Hematopoietic multipotent progenitor cell (in vitro differentiated cells): Measurements from ENCODE around the gene VPS13A. TPM values are rescaled to one million over a fixed set of nuclear protein-coding genes. Genes with fewer than 3 reads are reported as not detected.
"Not testable (repeated sequence)": the region's sequence is repeated elsewhere in the genome, so short reads cannot be mapped to it uniquely, and the experiment has no call there.

Experiments
- DNase-seq, 3 donors: peaks; one replicate each; pipeline ENCODE4 v3.0.0-alpha.2; 2011 to 2015; ENCODE audit warnings: low read depth in 2 of 3, low spot score in 2 of 3
- total RNA-seq: library from RNA; depleted of rRNA; stranded (reverse); fragments of >200 nt; gene quantifications from one replicate; pipeline ENCODE4 v1.2.3, GENCODE V29; 2012

VPS13A gene
- total RNA-seq, 1 donor = 16.2 TPM

DNA sequence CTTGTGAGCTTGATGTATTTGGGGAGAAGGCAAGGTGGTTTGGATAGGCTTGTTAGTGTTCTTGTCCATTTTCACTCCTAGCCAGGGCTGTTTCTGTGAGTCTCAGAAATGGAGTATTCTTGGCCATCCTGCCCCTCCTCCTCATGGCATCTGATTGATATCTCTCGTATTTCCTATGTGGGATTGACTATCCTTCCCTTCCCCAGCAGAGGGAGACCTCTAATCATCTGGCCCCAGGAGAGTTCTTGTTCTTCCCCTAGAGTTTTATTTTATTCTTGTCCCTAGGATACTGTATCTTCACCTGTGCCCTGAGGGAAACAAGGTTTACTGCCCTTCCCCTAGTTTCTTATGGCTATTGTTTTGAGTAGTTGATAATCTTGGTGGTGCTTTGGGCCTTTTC lies 114.4 kb downstream of the VPS13A start:
- DNase-seq = peak in 1 of 3 donors; percentile 0

DNA sequence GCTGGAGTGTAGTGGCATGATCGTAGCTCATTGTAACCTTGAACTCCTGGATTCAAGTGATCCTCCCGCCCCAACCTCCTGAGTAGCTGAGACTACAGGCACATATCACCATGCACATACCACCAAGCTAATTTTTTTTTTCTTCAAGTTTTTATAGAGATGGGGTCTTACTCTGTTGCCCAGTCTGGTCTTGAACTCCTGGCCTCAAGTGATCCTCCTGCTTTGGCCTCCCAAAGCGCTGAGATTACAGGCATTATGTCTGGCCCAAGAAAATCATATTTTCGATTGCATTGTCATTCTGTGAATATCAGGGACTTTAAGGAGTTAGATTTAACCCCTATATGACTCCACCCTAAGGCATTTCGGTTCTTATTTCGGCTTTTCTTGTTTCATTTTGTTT lies 116.6 kb downstream of the VPS13A start:
- no peak for DNase-seq

DNA sequence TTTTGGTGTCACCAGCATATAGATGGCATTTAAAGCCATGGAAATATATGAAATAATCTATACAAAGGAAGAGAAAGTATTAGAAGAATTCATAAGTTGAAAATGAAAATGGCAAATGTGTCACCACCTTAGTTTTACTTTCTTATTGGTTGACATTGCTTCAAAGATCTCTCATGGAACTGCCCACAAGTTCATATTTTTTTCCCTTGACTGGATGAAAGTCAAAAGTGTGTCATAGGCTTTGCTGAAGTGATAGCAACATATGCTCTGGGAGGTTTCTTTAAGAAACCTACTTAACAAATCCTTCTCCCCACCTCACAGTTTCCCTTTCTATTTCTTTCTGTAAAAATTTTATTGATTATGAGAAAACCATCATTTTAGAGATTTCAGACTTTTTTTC lies 127.2 kb downstream of the VPS13A start:
- DNase-seq = no peak

DNA sequence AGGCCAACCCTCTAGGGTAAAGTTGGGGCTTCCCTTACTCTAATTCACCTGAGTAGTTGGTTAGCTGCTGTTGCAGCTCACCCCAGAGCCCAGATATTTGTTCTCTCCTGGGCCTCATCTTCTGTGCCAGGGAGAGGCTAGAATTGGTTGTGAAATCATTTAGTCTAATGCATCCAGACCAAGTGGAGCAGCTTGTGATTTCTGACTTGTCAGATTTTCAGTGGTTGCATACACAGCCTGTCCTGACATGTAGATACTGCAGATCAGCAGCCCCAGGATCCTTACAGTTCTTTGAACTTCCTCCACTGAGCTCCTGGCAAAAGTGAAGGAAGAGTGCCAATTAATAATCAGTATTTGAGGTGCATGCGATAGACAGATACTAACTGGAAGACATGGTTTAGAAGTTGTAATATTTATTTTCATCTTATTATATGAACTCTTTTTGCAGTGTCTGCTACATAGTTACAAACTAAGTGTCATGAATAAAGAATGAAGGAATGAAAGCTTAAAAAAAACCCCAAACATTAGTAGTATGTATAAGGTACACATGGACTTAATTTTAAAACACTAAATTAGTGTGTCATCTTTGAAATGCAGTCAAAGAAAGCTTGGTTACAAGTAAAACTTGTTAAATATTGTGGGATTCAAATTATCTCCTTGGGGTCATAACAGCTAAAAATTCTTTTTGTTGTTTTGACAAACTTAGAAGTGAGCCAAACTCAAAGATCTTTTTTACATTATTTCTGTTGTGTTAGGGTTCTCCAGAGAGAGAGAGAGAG lies 128.5 kb downstream of the VPS13A start:
- no peak for DNase-seq

DNA sequence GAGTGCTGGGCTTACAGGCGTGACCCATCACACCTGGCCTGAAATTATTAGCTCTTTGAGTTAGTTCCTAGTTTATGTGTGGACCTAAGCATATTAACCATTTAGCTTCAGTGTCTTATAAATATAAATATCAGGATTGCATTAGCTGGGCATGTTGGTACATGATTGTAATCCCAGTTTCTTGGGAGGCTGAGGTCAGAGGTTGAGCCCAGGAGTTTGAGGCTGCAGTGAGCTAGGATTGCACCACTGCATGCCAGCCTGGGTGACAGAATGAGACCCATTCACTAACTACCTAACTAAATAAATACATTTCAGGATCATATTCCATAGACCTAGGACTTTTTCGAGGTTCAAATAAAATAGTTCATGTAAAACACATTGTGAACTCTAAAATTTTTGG lies 129.8 kb downstream of the VPS13A start:
- DNase-seq = no peak

DNA sequence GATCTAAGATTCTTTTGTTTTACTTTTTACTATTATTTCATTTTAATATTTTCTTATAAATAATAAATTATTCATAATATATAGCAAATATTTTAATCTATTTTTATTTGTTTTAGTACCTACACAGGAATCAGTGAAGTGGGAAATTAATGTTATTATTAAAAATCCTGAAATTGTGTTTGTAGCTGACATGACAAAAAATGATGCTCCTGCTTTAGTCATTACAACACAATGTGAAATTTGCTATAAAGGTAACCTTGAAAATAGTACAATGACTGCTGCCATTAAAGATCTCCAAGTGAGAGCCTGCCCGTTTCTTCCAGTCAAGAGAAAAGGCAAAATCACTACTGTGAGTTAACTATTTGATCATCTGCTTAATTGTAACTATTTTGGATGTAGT lies 138.7 kb downstream of the VPS13A start:
- DNase-seq = no peak

DNA sequence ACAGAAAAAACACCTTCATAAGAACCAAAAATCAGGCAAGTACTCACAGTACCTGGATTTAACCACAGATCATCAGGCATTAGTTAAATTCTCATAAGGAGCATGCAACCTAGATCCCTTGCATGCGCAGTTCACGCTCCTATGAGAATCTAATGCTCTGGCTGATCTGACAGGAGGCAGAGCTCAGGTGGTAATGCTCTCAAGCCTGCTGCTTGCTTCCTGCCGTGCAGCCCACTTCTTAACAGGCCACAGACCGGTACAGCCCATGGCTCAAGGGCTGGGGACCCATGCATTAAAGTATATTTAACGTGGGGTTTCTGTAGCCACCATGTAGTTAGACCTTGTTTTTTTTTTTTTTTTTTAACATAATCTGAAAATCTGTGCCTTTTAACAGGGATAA lies 147.7 kb downstream of the VPS13A start:
- no peak for DNase-seq

DNA sequence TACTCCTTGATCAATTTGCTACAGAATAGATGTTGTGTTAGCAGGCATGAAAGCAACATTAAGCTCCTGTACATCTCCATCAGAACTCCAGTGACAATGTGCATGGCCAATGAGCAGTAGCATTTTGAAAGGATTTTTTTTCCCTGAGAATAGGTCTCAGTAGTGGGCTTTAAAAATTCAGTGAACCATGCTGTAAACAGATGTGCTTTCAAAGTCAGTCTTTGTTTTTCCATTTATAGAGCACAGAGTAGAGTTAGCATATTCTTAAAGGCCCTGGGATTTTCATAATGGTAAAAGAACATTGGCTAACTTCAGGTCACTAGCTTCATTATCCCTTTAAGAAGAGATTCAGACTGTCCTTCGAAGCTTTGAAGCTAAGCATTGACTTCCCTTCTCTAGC lies 150.8 kb downstream of the VPS13A start:
- DNase-seq = no peak

DNA sequence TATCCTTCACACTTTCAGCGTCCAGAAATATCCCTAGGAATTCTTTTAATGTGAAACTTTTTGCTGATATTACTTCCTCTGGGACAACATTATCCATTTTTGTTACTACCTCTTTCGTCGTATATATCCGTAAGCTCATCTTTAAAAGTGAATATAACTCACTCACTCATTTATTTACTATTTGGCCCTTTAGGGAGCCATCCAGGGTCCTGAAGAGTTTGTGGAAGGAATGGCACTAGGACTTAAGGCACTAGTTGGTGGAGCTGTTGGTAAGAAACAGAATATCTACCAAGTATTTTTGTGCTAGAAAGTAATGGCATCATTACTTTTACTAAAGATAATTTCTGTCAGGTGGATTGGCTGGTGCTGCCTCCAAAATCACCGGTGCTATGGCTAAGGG lies 192.7 kb downstream of the VPS13A start:
- no peak for DNase-seq

DNA sequence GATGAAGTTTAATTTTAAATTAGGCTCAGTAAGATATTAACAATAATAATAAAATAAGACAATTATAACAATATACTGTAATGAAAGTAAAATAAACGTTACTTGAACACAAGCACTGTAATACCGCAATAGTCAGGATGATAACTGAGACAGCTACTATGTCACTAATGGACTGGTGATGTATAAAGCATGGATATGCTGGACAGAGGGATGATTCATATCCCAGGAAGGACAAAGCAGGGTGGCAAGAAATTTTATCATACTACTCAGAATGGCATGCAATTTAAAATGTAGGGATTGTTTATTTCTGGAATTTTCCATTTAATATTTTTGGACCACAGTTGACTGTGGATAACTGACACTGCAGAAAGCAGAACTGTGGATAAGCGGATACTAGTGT lies 196.9 kb downstream of the VPS13A start:
- DNase-seq = no peak

DNA sequence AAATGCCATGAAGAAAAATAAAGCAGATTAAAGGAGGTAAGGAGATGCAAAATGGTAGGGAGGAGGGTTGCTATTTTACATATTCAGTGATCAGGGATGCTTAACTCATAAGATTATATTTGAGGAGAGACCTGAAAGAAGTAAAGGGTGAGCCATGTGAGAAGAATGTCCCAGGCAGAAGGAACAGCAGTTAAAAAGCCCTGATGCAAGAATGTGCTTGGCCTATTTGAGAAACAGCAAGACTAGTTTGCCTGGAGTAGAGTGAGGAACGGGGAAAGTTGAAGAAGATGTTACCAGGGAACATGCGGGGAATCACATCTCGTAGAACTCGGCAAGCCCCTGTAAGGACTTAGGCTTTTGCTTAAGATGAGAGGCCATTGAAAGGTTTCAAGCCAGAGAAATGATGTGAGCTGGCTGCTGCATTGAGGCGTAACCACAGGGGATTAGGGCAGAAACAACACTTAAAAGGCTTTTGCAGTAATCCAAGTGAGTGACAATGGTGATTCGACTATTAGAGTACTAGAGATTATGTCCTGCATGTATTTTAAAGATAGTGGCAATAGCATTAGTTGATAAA lies 198.7 kb downstream of the VPS13A start:
- DNase-seq = no peak

DNA sequence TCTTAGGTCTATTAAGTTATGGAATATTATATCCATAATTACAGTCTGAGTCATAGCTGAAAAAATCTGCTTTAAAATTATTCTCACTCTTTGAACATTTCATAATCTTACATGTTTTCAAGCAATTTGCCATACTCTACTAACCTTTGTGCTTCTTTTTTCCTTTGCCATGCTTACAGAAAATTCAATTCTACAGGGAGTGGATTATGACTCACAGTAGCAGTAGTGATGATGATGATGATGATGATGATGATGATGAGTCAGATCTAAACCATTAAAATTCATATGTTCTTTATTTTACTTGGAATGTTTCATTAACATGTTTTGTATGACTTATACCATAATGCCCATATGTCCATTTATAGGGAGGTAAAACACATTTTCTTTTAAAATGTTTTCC lies 207.1 kb downstream of the VPS13A start:
- DNase-seq = no peak

DNA sequence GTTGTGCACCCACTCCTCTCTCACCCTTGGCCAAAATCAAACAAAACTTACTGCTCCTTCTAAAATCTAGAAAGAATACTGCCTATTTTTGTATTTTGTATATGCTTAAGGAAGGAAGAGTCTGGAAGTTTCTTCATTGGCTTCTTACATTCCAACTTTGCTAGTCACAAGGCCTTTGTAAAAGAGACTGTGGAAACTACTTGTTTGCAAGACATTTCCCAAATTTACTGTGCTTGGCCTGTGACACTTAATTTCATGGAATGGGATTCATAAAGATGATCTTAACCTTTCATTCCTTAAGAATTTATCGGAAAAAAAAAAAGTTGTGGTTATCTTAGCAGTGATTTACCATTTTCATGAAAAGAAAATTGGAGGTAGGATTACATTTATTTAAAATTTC lies 208.9 kb downstream of the VPS13A start:
- DNase-seq = no peak

DNA sequence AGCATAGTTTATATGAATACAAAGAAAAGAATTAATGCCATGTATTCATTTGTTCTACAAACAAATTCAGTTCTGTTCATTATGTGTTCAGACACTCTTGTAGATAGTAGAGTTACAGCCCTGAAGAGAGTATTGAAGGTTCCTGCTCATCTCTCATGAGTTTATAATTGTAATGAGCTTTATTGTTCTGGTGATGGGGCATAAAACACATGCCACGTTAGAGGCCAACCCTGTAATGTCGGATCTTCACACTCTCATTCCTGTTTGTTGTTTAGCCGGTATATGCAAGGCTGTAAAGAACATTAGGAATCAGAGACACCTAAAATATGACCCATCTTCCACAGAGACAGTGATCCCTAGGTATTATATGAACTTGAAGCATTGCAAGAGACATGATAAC lies 214.5 kb downstream of the VPS13A start:
- no peak for DNase-seq

DNA sequence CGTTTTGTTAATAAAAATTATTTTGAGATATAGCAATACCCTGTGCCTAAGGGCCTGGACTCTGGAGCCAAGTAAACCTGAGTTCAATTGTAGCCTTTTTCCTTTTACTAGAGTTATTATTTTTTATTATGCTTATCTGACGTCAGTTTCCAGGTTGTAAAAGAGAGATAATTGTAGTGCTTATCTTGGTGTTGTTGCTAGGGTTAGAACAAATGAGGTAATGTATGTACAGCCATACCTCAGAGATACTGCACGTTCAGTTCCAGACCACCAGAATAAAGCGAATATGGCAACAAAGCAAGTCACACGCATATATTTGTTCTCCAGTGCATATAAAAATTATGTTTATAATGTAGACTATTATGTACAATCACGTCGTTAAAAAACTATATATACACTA lies 215.0 kb downstream of the VPS13A start:
- DNase-seq = no peak

DNA sequence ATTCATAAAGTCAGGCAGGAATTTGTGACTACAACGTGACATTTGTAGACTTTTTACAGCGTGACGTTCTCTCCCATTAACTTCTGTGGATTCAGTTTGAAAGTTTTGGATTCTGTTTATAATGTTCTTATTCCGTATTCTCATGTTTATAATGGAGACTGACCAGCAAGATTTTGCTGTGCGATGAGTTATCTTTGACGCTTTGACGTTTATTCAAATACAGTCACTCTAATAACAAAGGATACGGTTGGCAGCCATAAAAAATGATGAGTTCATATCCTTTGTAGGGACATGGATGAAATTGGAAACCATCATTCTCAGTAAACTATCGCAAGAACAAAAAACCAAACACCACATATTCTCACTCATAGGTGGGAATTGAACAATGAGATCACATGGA lies 221.2 kb downstream of the VPS13A start:
- not testable (repeated sequence) for DNase-seq

DNA sequence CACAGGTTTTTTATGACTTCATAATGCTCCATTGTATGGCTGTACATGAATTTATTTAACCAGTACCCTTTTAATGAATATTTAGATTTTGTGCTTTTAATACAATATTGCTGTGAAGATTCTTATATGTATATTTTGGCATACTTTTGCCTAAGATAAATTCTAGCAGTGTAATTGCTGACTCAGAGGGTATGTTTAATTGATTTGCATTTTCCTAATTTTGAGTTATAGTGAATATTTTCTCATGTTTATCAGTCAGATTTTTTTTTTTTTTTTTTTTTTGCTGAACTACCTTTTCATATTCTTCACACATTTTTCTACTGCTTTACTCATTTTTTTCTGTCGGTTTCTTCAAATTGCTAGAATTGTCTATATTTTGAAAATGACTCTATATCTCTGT lies 222.6 kb downstream of the VPS13A start:
- DNase-seq = no peak

DNA sequence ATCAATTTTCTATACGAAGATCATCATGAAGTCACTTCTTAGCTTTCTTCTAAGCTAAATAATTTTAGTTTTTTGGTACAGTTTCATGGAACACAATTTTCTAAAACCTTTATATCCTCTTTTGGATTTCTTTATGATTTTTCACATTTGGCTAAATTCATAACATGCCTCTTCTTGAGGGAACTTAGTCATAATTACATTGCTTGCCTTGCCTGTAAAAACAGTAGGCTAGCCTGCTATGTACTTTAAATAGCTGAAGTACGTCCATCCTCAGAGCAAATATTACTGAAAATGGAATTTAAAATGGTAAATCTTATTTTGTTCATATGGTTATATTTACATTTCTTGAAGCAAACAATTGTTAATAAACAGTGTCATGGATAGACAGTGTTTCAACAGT lies 225.0 kb downstream of the VPS13A start:
- DNase-seq = no peak

DNA sequence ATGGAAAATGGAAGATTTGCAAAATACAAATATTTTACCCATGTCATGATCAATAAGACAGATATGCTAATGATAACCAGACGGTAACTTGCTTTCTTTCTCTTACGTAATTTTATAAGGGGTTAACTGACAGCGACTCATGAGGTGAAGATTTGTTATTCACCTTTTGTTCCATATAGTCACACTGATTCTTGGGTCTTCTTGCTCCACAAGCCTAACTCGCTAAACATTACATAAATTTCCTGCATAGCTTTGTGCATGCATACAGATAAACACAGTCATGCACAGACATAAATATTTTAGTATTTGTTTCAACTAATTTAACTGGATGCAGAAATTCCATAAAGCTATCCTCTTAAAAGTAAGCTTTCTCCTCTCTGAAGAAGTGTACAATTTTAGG lies 225.9 kb downstream of the VPS13A start:
- no peak for DNase-seq

DNA sequence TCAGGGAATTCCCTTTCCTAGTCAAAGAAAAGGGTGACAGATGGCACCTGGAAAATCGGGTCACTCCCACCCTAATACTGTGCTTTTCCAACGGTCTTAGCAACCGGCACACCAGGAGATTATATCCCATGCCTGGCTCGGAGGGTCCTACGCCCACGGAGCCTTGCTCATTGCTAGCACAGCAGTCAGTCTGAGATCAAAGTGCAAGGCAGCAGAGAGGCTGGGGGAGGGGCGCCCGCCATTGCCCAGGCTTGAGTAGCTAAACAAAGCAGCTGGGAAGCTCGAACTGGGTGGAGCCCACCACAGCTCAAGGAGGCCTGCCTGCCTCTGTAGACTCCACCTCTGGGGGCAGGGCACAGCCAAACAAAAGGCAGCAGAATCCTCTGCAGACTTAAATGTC lies 231.2 kb downstream of the VPS13A start:
- not testable (repeated sequence) for DNase-seq

DNA sequence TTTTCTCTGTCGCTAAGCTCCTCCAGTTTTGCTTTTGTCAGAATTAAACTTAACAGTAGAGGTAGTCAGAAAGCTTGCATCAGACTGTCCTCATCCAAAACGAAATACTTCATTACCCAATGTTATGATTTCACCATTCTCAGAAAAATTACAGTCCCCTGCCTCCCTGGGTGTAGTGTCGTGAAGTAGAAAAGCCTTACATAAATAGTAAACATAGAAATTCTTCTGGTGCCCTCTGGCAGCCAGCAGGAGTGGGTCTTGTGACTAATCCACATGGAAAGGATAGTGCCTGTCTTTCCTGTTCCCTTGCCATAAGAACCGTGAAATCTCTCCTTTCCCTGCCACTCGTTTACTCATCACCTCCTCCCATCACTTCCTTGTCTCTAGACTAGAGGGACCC lies 240.2 kb downstream of the VPS13A start:
- DNase-seq = no peak

DNA sequence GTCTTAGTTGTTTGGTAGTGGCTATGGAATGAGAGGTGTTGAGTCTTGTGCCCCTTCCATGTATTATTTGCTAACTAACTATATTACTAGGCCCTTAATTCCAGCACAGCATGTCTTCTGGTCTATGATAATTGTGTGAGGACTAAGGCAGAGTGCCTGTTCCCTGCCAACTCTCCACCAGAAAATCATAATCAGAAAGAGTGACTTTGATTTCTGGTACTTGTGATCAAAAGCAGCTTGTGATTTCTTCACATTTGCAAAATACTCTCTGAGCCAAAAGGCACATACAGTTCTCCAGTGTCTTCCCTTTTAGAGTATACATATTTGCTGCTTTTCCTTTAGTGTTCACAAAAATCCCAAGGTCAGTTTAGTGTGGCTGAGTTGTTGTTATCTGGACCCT lies 240.9 kb downstream of the VPS13A start:
- no peak for DNase-seq

DNA sequence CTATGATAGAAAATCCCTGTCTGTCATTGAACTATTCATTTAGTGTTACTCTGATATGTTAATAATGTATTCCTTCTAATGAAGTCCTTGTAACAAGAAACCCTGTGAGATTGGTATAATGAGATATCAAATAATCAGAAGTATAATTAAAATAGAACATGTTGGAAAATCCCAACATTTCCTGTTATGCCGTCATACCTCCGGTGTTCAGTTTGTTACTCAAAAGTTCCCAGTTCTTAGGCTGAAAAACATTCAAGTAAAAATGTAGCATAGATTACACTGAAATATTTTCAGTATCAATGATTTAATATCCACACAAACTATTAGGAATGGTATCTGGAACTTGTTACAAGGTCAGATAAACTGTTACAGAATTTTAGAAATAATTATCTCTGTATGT lies 243.3 kb downstream of the VPS13A start:
- DNase-seq = no peak
